HG03060 (cell line): ENCODE data around the gene UTS2B.

ENCODE experiments used
- ATAC-seq: cut with Tn5 transposase; IDR thresholded peaks from one replicate; pipeline ENCODE4 v1.9.1; 2021; ENCODE audit warnings: low read depth, moderate number of reproducible peaks; ENCODE audit not compliant: unreplicated experiment

UTS2B gene, protein sequence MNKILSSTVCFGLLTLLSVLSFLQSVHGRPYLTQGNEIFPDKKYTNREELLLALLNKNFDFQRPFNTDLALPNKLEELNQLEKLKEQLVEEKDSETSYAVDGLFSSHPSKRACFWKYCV

DNA sequence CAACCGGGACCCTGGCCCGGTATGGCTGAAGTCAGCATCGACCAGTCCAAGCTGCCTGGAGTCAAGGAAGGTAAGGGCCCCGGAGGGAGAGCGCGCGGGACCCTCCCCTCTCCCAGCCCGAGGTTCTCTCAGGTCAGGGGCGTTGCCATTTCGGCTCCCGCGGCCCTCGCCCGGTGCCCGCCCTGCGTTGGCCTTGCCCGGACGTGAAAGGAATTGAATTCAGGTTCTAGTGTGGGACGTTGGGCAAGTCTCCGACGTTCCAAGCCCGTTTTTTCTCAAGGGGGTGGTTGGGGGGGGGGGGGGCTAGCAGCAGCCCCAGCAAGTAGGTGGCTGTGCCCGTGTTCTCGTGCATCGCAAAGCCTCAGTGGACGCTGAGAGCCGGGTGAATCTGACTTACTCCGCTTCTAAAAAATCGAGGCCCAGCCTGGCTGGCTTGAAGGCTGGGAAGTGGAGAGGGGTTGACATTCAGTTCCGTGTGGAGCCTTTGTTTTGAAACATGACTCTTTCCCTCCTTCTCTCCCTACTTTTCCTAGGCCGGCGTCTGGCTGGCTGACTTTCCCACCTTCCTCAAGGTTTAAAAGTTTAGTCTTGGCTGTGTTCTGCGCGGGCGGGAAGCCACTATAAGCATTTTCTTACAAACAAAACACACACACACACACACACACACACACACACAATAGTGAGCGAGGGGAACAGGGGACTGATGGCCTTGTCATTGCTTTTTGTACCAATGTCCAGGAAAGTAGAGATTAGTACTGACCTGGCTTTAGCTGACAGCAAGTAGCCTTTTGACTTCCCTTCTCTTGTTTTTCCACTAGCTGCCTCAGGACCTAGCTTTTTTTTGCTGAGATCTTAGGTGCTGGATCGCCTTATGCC, at the start of gene UTS2B:
Gene UTS2B (minus strand): TSS at position 873 of the 876 bp plus-strand sequence. CDS start 48,337 bp downstream, outside the sequence.
- peak; percentile 3 for ATAC-seq

DNA sequence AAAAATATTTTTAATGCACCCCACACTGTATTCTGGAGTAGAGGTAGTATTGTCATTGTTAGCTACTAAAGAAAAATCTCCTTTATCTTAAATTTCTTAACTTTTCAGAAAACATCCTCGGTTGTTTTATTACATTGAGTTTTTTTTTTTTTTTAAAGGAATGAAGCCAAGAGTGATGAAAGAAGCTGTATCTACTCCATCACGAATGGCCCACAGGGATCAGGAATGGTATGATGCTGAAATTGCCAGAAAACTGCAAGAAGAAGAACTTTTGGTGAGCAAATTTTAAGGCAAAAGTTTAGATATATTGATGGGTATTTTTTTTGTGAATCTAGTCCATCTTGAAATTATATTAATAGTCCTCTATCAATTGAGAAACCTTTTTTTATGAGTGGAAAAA, 49.7 kb upstream of the UTS2B start:
- ATAC-seq: no peak

DNA sequence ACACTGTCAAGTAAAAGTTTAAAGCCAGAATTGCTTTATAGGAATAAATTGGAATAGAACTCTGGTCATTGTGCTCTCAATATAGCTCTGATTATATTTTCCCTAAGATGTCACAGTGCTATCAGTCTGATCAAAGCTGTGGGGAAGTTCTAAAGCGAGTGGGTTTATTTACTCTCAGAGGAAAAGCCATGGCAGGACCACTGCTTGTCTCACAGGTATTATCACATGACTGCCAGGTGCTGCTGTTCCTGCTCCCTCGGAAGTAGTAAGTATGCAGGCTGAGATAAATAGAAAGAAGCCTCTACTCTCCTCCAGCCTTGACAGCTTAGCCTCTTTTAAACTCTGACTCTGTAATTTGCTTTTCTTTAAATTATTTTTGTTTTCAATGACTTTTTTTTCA, 49.1 kb upstream of the UTS2B start:
- ATAC-seq: no peak

DNA sequence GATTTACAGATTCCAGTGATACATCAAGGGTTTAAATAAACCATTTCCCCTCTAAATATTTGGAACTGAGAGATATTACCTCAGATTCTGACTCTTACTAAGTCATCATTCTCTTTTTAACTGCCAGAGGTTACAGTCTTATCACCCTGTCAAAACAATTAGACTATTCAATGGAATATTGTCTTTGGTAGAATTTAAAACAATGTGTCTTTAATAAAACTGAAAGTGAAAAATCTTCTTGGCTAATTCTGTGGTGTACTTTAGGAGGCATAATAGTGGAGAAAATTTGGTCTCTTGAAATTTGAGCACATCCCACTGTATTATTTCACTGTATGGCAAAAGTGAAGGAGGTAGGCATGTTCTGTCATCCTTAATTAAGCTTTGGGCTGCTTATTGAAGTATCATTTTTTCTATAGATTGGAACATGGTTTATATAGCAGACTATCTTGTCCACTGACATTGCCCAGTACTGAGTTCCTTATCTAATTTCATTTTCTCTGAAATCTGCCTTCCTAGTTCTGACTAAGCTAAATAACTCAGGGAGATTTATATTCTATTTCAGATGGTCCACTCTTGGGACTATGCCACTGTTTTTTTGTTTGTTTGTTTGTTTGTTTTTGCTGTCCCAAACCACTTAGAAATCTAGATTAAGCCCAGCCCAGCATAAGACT, 48.0 kb upstream of the UTS2B start:
- ATAC-seq: no peak

DNA sequence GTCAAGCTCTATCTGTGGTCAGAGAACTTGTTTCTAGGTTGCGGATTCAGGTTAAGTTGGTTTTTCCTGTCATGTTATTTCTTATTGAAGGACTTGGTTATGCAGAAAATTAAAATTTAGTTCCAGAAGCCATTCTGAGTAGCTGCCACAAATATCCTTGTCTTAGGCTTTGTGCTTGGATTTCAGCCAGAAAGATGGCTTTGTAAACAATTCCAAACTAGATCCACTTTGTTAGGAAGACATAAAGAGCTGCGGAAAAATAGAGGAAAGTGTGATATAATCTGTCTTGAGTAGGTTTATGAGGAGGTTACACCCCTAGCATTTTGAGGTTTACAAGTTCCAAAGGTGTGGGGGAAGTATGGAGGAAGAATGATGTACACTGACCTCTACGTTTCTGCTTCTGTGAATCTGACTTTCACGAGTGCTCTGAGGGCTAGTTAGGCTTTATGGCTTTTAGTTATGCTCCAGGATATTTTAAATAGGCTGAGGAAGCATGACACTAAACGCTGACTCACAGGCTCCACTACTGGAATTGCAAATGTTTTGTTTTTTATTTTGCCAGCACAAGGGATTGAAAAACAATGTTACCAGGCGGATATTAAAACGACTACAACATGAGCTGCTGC, 46.3 kb upstream of the UTS2B start:
- ATAC-seq: no peak

DNA sequence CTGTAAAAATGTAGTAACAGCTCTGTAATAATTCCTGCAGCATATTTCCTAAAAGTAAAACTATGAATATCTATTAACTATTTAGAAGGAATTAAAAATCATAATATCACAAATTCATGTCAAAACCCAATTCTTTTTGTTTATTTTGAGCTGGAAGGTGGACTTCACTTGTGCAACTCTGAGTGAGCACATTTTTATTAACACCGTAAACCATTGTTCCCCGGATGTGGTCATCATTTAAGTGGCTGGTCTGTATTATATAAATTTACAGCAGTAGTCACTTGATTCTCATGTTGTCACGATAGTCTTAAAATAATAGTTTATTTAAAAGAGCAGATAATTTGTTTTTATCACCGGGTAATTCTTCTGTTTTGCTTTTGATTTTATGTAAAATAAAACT, 43.0 kb upstream of the UTS2B start:
- no peak for ATAC-seq

DNA sequence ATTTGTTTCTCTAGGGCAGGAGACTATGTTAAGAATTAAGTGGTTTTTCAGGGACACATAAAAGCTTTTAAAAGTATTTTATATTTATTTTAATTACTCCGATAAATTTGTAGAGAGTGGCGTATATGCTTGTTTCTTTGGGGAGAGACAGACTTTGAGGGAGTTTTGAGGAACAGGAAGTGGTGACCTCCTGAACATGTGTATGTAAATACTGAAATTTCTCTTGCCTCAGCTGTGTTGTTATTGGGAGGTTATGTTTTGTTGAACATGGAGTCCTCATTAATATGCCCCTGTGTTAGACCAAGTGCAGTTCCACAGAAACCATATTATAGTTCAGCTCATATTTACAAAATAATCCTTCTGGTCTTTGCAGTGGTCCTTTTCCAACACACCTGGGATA, 41.8 kb upstream of the UTS2B start:
- no peak for ATAC-seq

DNA sequence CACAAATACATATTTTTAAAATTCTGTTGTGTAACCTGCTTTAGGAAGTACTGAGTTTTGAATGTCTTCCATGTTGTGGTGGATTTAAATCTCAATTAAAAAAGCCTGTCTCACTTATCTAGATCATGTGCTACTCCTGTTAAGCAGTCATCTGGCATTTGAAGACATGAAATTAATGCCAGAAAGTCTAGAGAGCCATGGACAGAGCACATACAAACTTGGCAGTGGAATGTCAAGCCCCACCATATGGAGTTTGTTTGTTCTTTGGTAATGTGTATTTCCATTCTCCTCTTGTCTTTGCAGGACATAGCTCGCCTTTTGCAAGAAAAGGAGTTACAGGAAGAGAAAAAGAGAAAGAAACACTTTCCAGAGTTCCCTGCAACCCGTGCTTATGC, 39.3 kb upstream of the UTS2B start:
- ATAC-seq: no peak

DNA sequence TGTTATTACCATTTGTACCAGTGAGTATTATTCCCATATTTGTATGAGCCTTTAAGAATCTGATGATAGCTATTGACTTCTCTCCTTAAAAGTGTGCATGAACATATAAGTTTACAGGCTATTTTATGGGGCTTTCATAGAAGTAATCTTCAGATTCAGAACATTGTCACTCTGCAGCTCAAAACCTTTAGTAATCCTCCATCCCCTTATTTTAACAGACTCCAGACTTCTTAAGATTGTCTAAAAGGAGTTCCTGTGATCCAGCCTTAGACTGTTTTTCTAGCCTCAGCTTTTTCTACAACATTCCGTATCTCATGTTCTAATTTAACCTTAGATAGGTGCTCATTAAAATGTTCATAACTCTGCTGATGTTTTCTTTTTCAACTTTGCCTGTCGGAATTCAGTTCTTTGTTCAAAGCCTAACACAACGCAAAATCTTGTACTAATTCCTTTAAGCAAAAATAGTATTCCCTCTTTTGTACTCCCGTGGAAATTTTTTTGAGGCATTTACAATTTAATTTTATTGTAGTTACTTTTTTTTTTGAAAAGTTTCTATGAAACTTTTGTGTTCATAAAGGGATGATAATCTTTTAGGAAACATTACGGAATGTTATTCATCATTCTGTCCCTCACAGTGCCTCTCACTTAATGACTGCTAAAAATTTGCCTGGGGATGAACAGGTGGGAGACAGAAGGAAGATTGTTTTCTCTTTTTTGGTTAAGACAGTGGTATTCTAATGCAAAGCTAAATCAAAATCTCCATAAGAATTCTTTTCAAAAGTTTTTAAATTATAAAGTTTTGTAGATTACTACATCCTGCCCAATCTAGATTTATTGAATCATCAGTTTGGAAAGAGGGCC, 38.7 kb upstream of the UTS2B start:
- ATAC-seq: no peak

DNA sequence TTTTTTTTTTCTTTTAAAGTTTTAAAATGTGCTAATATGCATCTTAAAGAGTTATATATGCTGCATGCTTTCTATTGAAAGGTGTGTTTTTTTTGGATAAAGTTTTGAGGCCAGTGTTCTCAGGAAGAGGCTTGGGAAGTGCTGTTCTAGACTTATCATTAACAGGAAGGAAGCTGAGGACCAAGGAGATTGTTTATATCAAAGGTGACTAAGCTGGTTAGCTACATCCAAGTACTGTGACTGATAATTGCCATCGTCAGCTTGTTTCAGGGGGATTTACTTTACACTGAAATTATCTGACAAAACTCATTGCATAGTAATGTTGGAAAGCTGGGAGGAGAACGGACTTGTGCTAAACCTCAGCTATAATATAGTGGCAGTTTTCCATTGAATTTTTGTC, 36.3 kb upstream of the UTS2B start:
- no peak for ATAC-seq

DNA sequence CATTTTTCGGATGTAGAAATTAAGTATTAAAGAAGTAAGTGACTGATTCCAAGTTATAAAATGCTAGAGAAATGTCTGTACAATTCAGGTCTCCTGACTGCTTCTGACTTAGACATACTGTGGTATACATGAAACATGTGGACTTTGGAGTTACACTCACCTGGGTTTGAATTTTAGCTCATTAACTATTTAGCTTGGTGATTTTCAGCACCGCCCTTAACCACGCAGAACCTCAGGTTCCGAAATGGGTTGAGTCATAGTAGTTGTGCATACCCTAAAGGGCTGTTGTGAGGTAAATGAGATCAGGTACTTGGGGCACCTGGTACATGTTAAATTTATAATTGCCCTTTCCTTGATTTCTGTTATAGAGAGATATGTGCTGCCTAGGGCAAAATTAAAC, 32.9 kb upstream of the UTS2B start:
- ATAC-seq: no peak

DNA sequence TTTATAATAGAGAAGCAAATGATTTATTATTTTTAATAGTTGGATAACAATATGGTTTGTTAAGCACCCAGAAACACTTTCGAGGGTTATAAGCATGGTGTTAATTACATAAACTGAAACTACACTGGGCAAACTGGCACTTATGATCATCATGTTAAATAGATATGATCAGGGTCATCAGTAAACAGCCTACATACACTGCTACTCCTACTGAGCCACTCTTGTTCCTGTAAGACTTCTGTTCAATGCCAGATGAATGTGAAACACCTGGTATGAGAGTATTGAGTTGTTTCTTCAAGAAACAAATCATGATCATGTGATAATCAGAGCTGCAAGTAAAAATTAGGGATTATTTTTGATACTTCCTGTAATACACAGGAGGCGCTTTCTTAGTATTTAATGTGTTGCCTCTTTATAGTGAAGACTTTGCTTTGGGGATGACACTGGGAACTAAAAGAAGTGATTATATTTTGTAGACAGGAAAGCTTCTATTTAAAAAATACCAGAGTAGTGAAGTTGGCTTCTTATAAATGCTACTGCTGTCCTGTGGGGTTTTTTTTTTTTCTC, 32.3 kb upstream of the UTS2B start:
- ATAC-seq: no peak

DNA sequence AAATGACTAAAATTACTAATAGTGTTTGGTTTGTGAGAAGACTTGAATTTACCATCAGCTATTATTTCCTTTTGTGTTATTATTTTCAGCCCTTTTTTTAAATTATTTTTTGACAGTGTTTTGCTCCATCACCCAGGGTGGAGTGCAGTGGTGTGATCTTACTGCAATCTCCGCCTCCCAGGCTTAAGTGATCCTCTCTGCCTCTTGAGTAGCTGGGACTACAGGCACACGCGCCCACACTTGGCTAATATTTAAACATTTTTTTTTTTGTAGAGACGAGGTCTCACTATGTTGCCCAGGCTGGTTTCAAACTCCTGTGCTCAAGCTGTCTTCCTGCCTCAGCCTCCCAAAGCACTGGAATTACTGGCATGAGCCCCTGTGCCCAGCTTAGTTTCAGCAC, 31.7 kb upstream of the UTS2B start:
- ATAC-seq: no peak

DNA sequence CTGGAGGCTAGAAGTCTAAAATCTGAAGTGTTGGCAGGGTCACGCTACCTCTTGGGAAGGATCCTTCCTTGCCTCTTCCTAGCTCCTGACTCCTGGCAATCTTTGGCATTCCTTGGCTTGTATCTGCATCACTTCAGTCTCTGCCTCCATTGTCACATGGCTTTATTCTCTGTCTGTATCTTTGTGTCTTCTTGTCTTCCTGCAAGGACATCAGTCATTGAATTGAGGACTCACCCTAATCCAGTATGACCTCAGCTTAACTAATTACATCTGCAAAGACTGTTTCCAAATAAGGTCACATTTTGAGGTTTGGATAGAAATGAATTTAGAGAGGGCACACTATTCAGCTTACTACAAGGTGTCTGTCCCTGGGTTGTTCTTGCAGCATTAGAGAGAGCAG, 31.1 kb upstream of the UTS2B start:
- ATAC-seq: no peak

DNA sequence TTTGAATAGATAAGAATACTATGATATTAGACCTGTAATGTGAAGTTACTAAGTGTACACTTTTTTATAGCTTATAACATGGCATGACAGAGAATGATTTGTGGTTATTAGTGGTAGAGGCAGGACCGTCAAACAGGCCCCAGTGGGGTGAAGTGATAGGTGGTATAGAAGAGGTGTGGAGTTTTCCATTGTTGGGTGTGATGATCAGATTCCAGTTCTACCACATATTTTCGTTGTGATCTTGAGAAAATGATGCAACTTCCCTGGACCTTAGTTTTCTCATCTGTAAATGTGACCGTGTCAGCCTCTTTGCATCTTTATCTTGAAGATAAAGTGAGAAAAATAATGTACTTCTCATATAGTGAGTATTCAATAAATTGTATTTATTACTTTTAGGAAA, 30.3 kb upstream of the UTS2B start:
- no peak for ATAC-seq

DNA sequence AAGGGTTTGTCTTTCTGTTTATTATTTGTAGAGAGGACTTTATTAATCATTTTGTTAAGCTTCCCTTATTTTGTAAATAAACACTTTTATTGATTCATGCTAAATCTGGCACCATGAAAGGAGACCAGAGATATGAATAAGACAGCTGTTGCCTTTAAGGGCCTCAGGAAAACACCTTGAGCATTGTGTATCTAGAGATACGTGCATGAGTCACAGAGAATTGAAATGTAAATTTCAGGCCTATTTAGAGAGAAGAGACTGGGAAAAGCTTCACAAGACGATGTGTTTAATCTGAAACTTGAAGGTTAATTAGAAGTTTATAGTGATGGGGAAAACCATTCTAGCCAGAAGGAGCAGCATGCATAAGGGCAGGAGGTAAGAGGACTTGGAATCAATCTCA, 28.6 kb upstream of the UTS2B start:
- ATAC-seq: no peak

DNA sequence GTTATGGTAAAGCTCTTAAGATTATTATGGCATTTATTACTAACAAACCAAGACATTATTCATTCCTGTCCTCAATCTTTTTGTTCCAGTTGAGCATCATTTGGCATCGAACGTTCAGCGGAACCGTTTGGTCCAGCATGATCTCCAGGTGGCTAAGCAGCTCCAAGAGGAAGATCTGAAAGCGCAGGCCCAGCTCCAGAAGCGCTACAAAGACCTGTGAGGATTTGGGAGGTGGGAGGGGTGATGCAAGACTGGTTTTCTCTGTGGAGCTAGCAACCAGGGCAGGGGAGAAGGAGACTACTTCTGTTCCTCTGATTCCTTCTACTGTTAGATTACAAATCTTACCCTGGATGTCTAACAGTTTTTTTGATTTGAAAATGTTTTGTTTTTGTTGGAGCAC, 27.6 kb upstream of the UTS2B start:
- no peak for ATAC-seq

DNA sequence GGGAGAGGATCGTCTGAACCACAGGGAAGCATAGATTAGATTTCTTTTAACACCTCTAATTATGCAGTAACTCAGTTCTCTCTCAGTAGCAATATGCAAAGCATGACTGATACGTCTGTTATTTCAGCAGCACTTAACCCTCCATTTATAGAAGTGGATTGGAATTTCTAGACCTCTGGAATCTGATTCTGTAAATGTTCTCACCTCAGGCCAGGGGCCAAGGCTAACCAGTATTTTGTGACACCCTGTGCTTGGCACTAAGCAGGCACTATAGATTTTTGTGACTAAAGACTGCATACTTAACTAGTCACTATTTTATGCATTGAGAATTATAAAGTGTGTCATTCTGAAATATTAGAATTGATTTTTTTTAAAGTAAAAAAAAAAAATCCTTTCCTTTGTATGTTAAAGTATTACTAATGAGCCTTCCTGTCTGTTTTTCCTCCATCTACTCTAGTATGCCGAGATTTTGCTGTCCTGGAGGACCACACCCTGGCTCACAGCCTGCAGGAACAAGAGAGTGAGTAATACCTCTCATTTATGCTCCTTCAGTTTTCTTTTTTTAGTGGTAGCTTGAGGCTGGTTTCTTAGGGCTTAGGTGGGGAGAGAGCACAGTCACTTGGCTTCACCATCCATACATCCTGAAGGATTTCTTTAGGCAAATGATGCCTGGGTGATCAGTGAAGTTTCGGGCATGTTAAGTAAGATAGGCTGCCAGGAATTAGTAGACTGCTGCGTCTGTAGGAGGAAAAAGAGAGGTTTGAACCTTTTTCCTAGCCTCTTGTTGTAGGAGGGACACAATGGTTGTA, 26.5 kb upstream of the UTS2B start:
- no peak for ATAC-seq

DNA sequence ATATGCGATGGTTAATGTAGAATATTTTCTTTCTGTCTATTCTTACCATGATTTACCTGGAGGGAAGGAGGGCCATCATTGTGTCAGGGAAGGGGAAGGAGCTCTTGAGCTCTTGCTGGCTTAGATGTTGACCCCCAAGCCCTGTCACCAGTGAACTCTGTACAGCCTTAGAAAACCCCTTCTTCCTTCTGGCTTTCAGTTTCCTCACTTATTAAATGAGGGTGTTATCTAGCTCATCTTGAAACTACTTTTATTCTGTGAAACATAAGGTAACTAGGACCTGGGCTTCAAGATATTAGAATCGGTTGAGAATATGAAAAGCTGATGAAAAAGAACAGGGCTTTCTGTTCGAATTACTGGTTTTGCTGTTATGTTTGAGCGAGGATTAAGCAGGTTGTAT, 25.1 kb upstream of the UTS2B start:
- peak; percentile 66 for ATAC-seq
